HEK293 (cell line): Measurements from ENCODE around the gene TBC1D8.

Experiments
- ZFP3 ChIP-seq: fragments of 450-650 bp; formaldehyde crosslinking; IDR thresholded peaks from 2 replicates; pipeline ENCODE4 v1.5.1; 2016; ENCODE audit warnings: low read depth, missing biosample characterization, missing genetic modification characterization
- TF ChIP-seq, protein P1 (sequence below): fragments of 450-650 bp; formaldehyde crosslinking; IDR thresholded peaks from 2 replicates; pipeline ENCODE4 v1.5.1; 2016; ENCODE audit warnings: missing biosample characterization, missing genetic modification characterization, borderline replicate concordance

- TF ChIP-seq, protein P1, sequence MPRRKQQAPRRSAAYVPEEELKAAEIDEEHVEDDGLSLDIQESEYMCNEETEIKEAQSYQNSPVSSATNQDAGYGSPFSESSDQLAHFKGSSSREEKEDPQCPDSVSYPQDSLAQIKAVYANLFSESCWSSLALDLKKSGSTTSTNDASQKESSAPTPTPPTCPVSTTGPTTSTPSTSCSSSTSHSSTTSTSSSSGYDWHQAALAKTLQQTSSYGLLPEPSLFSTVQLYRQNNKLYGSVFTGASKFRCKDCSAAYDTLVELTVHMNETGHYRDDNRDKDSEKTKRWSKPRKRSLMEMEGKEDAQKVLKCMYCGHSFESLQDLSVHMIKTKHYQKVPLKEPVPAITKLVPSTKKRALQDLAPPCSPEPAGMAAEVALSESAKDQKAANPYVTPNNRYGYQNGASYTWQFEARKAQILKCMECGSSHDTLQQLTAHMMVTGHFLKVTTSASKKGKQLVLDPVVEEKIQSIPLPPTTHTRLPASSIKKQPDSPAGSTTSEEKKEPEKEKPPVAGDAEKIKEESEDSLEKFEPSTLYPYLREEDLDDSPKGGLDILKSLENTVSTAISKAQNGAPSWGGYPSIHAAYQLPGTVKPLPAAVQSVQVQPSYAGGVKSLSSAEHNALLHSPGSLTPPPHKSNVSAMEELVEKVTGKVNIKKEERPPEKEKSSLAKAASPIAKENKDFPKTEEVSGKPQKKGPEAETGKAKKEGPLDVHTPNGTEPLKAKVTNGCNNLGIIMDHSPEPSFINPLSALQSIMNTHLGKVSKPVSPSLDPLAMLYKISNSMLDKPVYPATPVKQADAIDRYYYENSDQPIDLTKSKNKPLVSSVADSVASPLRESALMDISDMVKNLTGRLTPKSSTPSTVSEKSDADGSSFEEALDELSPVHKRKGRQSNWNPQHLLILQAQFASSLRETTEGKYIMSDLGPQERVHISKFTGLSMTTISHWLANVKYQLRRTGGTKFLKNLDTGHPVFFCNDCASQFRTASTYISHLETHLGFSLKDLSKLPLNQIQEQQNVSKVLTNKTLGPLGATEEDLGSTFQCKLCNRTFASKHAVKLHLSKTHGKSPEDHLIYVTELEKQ (tag by site-specific recombination): no peak
- no peak for TF ChIP-seq ZFP3
These were observed 124.9 kb downstream of the TBC1D8 start for GRCh38 chr2:101026253-101026701.
